ENCODE data around the gene FAM124A.

DNA sequence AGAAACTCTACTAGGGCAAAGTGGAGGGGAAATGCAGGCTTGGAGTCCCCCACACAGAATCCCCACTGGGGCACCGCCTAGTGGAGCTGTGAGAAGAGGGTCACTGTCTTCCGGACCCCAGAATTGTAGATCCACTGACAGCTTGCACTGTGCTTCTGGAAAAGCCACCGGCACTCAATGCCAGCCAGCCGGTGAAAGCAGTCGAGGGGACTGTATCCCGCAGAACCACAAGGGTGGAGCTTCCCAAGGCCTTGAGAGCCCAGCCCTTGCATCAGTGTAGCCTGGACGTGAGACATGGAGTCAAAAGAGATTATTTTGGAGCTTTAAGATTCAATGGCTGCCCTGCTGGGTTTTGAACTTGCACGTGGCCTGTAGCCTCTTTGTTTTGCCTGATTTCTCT lies 47.2 kb upstream of the FAM124A start:
- no peak for TF ChIP-seq EZH2phosphoT487 (IDR thresholded peaks at IDR 0.05; ENCODE audit: insufficient read depth, low read depth)
- TF ChIP-seq EZH2 (IDR thresholded peaks at IDR 0.05; ENCODE audit: insufficient read depth, poor library complexity, severe bottlenecking), result no peak
